Globus pallidus (tissue), 1 donor: ENCODE data around the gene CH25H.

ENCODE experiments used
- DNase-seq: peaks from one replicate; pipeline ENCODE4 v3.0.0-alpha.2; 2015; ENCODE audit warnings: low spot score

The CH25H gene

GRCh38 chr10:89228962-89229361, 21.8 kb upstream of the CH25H start:
- DNase-seq = no peak

DNA sequence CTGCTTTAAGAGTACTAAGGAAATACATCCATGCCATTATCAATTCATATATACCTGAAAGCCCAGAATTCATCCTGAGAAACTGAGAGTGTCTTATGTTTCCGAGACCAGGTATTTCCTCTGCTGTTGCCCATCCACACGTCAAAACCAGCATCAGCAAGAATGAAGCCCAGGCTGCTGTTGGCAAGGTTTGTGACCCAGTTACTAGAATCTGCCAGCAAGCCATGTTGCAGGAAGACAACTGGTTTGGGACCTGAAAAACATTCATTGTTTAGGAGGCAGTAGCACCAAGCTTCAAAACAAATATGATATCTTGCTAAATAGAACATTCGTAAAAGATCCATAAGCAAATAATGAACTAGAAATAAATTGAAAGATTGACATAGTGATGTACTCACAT, 21.0 kb upstream of the CH25H start:
- no peak for DNase-seq

- DNase-seq = no peak
Measured at GRCh38 chr10:89226891-89227290, 19.8 kb upstream of the CH25H start.

GRCh38 chr10:89224739-89225443, 17.8 kb upstream of the CH25H start:
- DNase-seq = peak; percentile 83

DNA sequence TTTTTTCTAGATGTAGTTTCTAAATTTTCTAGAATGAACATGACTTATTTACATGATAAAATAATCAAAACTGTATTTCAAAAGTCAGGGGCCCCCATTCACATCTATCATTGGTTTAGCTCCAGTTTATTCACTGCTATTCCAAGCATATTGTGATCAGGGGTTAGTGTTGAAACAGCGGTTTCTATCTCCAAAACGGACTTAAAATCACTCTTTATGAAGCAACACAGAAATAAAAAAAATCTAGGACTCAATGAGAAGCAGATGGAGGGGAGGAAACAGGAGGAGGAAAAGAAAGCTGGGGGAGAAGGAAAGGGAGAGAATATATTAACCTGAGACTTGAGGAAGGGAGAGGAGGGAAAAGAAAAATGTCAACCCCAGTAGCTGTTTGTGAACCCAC, 14.8 kb upstream of the CH25H start:
- DNase-seq = no peak

- peak; percentile 78 for DNase-seq
Measured at GRCh38 chr10:89219513-89220218, 12.5 kb upstream of the CH25H start.

GRCh38 chr10:89217057-89217990, 10.2 kb upstream of the CH25H start:
- peak; percentile 83 for DNase-seq

DNA sequence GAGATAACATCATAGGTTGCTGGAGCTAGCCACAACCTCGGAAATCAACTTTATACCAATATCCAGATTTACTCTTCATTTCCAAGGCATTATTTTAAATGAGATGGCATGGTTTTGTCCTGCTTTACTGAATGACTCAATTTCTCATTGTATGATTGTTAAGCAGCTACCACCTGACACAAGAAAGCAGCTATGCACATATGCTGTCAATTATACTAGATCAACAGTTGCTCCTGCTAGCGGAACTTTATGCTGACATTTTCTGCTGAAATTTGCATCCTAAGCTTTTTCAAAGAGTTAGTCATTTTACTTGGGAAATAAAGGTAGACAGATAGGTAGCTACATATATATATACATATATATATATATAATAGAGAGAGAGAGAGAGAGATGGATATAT, 8.9 kb upstream of the CH25H start:
- DNase-seq = no peak

GRCh38 chr10:89215511-89215910, 8.4 kb upstream of the CH25H start:
- peak; percentile 88 for DNase-seq

DNA sequence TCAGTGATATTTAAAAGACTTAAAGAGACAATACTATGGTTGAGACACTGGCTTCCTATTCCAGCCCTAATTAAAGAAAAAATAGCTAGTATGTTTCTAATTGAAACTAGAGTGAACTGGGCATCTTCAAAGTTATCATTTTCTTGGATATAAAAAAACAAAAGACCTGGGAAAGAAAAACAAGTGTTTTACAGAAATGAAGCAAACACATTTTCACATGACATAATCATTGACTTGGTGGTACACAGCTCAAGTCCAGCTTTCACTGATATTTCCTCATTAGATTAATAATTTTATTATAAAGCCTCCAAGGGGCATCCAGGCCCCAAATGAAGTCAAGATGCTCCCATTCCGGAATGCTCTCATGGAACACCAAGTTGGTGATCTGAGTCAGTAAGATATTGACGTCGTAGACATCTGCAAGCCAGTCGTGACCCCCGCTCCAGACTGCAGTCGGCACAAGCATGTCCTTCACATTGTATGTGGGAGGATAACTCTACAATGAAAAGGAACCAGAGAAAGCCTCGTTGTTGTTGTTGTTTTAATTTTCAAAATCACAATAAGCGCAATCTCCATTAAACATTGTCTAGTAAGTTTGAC, 7.5 kb upstream of the CH25H start:
- no peak for DNase-seq

DNA sequence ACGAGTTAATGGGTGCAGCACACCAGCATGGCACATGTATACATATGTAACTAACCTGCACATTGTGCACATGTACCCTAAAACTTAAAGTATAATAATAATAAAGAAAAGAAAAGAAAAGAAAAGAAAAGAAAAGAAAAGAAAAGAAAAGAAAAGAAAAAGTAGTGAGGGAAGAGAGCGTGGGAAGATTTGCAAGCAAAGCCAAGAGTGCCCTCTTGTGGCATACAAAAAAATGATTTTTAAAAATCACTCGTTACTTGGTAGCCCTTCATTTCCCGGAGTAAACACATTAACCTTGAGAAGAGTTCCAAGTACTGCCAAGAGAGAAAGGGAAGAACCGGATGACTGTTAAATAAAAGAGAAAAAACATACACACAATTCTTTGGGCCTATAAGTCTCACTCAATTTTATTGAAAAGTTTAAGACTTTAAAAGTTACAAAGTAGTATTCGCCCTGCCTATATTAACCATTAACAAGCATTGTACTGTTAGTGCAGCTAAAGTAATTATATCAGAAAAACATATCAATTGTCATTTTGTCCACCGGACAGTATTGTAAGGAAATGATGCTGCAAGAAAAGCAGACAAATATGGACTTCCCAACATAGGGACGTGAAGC, 6.2 kb upstream of the CH25H start:
- no peak for DNase-seq

- DNase-seq = no peak
Measured at GRCh38 chr10:89210794-89211425, 3.8 kb upstream of the CH25H start.

- no peak for DNase-seq
Measured at GRCh38 chr10:89209718-89210117, 2.6 kb upstream of the CH25H start.

- DNase-seq = no peak
Measured at GRCh38 chr10:89207801-89208551, 859 bp upstream of the CH25H start.

DNA sequence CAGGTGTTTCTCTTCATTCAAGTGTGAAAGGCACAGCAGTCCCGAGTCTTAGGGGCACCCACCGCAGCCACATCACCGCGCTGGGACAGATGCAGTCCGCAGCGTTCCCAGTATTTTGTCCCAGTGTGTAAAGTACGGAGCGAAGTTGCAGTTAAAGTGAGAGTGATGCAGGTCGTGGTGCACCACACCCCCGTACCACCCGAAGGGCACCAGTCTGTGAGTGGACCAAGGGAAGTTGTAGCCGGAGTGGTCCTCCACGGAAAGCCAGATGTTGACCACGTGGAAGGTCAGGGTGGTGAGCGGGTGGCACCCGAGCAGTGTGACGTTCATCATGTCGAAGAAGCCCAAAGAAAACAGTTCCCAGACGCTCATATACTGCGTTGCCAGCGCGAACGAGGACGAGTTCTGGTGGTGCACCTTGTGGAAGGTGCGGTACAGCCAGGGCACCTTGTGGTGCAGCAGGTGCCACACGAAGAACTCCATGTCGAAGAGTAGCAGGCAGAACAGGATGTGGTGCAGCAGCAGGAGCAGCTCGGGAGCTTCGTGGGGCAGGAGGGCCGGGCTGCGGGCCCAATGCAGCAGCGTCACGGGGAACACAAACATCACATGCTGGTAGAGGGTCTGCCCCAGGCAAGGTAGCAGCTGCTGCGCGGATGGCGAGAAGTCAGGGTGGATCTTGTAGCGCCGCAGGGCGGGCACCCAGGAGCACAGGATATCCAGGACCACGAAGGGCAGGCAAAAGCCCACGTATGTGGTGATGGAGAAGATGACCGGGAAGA, 526 bp downstream of the CH25H start:
- no peak for DNase-seq

DNA sequence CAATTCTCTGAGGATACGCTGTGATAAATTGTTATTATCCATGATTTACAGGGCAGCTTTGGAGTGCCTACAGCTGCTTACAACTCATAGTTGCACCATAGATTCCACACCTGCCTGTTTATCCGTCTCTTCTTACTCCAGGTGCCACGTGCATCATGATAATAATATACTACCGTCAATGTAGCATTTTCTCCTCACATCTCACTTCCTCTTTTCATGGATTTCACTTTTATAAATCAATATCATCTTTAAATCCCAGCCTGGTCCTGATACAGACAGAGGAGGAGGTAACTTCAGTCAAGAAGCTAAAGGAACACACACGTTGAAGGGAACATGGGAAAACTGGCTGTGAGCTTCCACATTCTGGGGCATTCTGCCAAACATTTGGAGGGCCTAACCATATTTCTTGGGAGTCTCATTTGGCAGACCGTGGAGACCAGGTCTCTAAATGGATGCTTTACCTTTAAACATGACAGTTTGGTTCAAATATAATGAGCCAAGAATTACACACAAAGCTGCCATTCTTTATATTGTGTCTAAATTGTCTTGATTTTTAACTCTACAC, 2.4 kb downstream of the CH25H start:
- DNase-seq = no peak

DNA sequence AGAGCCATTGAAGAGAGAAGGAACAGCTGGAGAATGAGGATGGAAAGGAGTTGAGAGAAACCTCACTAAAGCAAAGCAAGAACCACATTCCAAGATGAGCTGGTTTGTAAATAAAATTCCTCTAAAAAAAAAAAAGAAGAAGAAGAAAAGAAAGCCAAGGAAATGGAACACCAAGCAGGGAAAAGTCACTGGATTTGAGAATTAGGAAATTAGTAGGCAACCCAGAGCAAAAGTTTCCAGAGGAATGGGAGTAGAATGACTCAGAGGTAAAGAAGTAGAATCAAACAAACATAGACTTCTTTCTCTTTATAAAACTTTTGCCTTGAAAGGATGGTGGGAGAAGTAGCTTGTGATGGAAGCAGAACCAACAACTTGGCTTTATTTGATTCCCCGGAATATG, 3.9 kb downstream of the CH25H start:
- no peak for DNase-seq

- DNase-seq = no peak
Measured at GRCh38 chr10:89202033-89202425, 5.1 kb downstream of the CH25H start.

- DNase-seq = no peak
Measured at GRCh38 chr10:89201345-89202032, 5.6 kb downstream of the CH25H start.
